DLD1 (cell line): ENCODE data around the gene CHST5.
"Not testable (repeated sequence)": the region's sequence is repeated elsewhere in the genome, so short reads cannot be mapped to it uniquely, and the experiment has no call there.

ENCODE experiments used
- in situ Hi-C: cut with HindIII; loops from 2 replicates; pipeline ENCODE4 v1.10.0; 2017; ENCODE audit warnings: low sequenced_read_pairs

Gene CHST5

DNA sequence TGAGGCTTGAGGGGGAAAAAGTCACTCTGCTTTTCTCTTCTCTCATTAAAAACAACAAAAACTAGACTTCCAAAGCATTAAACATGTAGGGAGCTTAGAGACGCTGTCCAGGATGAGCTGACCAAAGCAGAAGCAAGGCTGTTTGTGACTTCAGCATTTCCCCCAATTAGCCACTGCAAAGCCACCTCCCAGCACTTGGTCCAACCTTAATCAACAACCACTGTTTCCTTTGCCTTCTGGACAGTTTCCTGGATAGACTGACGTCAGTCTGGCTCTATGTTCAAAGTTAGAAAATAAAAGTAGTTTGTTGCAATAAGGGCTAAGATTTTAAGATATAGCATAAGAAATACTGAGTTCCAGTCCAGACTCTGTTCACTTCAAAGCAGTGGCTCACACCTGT is 17.0 kb upstream of the CHST5 start:
- in situ Hi-C loops = no loop called here

DNA sequence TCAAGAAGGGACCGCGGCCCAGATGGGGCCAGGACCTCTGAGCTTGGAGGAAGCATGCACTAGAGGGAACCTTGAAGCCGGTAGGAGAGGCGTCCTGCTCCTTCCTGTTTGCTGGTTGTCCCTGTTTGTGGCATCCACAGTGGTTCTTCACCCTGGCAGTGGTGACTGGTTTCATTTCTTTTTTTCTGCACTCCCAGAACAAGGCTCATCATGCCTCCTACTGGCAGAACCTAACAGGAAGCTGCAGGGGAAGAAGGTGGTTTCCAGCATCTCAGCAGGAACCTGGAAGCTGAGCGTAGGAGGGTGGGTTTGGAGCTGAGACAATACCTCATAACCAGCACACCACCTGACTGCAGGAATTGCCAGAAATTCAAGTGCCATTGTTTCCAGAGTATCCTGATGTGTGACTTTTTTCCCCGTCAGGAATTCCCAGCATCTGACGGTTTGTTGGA is 14.3 kb upstream of the CHST5 start:
- in situ Hi-C loops = no loop called here

DNA sequence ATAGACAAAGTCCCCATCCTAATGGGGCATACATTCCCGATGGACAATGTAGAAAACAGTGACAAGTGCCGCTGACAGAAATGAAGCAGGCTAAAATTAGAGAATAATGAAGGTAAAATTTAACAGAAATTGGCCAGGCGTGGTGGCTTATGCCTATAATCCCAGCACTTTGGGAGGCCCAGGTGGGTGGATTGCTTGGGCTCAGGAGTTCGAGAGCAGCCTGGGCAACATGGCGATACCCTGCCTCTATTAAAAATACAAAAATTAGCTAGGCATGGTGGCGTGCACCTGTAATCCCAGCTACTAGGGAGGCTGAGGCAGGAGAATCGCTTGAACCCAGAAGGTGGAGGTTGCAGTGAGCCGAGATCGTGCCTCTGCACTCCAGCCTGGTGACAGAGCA is 12.5 kb upstream of the CHST5 start:
- in situ Hi-C loops = not testable (repeated sequence)

DNA sequence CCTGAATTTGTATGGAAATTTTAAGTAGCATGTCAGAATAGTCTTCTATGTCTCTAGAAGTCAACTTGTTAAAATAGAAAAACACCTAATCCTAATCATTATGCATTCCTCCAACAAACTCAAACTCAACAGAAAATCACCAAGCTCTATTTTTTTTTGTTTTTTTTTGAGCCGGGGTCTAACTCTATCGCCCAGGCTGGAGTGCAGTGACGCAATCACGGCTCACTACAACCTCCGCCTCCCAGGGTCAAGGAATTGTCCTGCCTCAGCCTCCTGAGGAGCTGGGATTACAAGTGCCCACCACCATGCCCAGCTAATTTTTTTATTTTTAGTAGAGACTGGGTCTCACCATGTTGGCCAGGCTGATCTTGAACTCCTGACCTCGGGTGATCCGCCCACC is 10.4 kb upstream of the CHST5 start:
- in situ Hi-C loops = no loop called here

DNA sequence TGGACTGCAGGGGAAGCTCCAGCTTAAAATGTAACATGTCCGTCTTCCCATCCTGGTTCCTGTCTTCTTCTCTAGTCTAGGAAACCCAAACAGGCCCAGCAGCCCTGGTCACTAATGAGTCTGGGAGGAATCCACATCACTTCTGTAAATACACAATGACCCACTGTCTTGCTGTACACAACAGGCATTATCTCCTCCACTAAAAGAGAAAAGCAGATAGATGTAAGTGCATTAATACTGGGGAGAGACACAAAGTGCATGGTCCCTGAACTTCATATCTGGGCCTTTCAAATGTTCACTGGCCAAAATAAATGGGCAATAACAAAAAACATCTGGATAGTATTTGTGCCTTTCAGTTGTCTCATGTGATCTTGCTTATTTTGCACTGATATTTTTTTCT is 10.0 kb upstream of the CHST5 start:
- in situ Hi-C loops = not testable (repeated sequence)

DNA sequence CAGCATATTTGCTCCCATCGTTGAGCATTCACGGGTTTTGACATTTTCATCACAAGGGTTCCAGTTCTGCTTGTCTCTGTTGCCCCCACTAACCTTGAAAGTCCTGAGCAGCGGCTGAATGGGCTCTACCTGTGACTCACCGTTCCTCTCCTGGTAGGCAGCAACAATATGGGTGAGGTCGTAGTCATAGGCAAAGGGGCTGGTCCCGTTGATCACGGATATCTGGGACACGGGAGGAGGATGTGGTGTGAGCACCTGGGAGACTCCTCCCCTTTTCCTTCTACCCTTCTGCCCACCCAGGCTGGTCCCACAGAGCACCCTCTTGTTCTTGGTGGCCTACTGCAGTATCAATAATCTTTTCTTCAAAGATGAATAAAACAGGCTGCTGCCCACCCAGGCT is 6.6 kb upstream of the CHST5 start:
- in situ Hi-C loops = not testable (repeated sequence)

DNA sequence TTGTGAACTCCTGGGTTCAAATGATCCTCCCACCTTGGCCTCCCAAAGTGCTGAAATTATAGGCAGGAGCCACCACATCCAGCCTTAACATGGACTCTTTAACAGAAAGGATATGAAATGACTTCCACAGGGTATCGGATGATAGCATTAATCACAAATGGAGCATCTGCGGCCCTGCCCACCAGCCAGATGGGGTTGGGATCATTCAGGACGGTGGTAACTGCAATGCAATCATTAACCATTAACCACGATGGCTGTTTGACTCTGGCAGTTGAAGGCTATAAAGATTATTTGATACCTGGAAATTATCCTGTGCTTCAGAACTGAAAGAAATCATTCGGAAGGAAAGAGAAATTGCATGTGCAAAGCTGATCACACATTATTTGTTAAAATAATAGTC is 5.3 kb upstream of the CHST5 start:
- in situ Hi-C loops = no loop called here

DNA sequence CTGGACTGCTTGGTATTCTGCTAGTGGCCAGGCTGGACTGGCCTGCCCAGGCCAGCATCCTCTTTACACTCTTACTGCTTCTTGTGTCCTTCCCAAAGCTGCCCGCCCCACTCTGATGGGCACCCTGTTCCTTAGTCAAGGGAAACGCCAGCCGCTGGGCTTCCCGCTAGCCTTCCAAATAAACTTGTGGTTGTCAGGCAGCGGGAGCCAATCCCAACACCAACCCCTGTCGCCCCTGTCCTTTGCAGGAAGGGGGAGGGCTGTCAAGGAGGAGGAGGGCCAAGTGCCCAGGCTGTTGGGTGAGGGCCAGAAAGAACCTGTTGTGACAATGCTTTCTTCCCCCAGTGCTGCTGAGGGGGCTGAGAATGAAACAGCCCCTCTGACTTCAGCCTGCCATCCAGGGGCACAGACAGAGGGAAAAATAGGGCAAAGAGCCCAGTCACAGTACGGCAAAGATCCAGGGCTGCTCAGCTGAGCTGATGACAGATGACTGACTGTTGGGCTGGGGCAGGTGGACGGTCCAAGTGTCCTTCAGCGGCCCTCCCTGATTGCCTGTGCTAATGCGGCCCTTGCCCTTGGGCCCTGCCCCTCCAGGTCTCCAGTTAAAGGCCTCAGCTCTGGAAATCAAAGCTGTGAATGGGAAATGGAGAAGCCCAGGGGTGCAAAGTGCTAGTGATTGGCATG is 3.1 kb upstream of the CHST5 start:
- in situ Hi-C loops = not testable (repeated sequence)

DNA sequence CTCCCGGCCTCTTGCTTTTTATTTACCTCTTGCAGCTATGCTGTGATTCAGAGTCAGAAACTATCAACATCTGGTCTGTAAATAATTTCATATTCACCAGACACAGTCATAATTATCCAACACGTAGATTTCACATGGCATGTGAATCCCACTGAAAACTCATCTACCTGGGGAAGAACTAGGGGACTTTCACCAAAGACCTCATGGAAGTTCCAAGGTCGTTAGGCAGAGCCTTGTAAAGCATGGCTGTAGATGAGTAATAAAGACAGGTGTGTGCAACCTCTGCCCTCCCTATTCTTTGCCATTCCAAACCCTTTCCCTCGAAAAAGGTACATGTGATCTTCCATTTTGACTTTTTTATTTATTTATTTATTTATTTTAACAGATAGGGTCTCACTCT is 1.9 kb upstream of the CHST5 start:
- in situ Hi-C loops = no loop called here

DNA sequence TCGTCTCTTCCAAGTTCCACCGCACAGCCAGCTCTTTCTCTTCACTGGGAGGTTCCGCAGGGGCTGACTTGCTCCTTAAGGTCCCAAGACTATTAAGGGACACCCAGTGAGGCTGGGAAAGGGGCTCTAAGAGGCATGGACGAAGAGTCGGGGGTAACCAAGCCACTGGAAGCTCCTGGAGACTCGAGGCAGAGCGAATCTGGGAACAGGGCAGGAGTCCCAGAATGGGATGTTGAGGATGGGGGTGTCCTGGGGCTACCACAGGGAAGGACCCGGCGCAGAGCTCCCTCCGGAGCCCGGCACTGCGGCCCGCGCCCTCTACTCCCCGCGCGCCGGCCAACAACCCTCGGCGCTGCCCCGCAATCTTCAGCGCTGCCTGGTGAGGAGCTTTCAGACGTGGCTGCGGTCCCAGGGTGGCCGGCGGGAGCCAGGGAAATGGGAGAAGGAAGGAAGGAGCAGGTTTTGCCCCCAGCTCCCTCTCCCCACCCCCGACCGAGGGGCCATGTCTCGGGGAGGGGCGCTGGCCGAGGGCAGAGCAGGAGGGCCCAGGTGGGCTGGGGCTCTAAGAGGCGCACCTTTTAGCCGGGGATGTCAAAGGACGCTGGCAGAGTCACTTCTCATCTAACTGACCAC is 581 bp downstream of the CHST5 start:
- in situ Hi-C loops = no loop called here

DNA sequence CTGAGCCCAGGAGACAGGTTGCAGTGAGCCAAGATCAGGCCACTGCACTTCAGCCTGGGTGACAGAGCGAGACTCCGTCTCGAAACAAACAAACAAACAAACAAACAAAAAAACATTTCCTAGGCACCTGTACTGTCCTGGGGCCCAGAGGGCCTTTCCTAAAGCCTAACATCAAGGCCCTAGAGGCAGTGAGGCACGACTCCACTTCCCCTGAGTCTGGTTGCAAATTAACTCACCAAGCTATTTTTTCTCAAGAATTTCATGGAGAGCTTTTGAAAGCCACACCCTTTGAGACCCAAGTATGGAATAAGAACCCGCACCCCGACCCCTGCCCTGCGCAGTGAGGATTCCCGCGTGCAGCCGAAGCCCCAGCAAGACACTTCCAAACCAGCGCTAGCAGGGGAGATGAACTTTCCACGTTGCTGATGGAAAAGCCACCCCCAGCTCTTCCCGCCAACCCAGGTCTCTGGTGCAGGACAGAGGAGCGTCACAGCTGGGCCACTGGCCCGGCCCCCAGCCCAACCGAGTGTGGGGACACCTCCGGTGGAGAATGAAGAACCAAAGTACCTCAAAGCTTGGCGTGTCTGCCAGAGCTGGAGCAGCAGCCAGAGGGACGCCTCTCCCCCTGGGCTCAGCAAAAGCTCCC is 1.2 kb downstream of the CHST5 start:
- in situ Hi-C loops = no loop called here

DNA sequence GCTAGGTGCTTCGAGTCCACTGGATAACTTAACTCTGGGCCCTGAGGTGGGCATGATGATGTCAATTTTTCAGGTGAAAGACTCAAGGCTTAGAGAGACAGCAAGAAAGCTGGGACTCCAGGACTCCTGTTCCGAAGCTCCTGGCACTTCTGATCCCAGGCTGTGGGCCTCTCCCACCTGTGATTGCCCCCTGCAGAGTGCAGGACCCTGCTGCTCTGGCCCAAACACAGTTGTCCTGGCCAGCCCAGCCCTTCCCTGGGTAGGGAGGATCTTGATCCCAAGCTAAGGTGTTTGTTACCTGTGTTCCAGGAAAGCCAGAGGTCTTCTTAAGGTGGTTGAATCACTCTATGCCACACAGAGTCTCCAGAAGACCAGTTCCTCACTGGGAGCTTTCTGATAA is 3.1 kb downstream of the CHST5 start:
- in situ Hi-C loops = no loop called here

DNA sequence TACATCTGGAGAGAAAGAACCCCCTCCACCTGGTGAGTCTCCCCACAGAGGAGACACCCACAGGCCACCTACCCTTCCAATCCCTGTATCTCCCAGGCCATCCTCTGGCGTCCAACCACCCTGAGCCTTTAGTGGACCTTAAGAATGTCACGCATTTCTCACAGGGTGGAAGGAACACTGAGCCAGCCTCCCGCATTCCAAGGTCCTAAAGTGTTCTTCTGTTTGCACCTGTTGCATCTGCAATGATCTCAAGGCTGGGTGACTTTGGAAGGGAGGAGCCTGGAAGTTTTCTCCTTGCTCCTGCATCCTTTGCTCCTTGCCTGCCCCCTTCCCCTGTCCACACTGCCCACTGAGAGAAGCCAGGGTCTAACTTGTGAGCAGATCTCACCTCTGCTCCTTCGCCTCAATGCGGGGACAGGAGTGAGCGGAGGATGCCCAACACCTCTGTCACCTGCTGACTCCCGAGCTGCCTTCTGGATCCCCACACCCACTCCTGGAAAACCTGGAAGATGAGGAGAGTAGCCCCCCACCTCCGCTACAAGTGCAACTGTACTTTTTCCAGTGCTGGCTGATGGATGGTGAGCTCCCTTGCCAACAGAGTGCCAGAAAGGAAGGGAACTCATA is 3.7 kb downstream of the CHST5 start:
- in situ Hi-C loops = no loop called here

DNA sequence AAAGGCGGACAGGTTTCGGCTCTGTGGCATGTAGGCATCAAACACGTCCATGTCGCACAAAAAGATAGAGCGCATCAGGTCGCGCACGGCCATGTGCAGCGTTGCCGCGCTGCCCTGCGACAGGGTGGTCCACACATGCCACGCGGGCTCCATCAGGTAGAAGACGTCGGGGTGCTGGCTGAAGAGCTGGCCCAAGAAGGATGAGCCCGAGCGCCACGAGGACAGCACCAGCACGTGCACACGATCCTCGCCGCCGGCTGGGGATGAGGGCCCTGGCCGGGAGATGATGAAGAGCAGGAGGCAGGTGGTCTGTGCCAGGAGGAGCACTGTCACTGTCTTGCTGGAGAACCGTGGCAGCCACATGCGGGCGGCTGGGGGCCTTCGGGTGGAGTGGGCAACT is 5.9 kb downstream of the CHST5 start:
- in situ Hi-C loops = no loop called here

DNA sequence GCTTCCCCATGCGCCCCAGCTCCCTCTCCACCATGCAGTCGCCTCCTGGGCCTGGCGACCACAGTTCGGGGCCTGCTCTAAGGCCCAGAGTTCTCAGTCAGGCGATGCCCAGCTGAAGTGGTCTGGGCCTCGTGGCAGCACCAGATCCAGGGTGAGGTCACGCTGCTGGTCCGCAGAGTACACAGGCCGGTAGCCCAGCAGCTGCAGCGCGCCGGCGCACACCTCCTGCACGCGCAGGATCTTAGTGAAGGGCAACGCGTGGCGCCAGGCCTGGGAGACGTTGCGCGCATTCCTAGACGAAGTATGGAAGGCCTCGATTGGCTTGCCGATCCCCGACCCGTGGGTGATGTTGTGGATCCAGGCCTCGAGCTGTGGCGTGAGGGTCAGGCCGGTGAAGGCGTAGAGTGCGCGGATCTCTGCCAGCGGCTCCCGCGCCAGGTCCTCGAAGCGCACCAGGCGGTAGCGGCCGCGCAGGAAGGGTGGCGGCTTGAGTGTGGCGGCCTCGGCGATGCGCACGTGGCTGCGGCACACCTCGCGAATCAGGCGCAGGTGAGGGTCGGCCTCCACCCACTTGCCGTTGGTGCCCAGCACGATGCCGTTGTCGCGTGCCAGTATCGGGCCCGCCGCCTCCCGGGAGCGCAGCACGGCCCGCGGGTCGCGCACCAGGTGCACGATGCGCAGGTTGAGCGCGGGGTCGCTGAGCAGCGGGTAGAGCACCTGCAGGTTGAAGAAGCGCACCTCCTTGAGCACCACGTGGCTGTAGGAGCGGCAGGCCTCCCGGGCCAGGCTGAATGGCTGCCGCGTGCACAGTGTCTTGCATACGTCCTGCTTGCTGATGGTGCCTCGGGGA is 6.6 kb downstream of the CHST5 start:
- in situ Hi-C loops = no loop called here

DNA sequence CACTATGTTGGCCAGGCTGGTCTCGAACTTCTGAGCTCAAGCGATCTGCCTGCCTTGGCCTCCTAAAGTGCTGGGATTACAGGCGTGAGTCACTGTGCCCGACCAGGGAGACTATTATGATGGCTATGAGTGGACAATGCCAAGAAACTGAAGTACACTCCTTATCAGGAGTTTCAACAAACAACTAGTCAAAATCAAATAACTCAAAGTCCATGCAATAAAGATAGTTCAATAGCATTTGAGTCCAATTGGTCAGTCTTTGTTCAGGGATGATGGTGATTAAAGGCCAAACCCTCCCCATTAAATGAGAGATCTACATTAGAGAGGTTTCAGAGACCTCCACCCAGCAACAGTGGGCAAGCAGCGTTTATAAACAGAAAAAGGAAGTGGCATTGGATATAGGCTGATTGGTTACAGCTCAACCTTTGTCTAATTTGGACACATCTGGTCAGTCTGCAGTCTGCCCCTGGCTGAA is 8.0 kb downstream of the CHST5 start:
- in situ Hi-C loops = no loop called here

DNA sequence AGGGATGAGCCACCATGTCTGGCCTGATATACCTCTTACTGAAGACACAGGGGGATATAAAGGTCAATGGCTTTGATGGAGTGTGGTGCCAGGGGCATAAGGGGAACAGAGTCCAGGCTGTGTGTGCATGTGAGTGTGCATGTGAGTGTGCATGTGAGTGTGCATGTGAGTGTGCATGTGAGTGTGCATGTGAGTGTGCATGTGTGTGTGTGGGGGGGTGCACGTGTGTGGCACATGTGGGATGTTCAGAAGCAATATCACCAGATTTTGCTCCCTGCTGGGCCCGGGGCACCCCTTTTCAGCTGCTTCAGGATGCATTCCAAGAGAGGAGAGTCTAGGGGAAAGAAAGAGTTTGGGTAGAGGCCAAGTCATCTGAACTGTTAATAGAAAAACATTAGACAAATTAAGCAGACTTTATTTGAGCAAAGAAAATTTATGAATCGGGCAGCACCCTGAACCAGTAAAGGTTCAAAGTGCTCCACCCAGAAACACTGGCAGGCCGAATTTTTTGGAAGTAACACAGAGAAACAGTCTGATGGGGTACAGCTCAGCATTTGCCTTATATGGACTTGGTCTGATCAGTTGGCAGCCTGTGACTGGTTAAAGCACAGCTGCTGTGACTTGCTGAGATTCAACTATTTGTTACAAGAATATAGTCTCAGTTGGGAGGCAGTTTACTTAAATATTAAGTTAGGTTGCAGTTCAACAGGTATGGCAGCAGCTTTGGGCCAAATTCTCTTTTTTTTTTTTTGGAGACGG is 9.7 kb downstream of the CHST5 start:
- in situ Hi-C loops = no loop called here

DNA sequence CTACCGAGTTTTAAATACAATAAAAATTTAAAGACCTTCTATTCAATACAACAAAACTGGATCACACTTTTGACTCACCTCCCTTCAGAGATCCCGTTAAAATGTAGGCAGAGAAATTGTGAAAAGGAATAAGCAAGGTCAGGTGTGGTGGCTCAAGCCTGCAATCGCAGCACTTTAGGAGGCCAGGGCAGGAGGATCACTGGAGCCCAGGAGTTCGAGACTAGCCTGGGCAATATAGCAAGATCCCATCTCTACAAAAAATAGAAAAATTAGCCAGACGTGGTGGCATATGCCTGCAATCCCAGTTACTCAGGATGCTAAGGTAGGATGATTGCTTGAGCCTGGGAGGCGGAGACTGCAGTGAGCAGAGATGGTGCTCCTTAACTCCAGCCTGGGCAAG is 16.7 kb downstream of the CHST5 start:
- in situ Hi-C loops = no loop called here

DNA sequence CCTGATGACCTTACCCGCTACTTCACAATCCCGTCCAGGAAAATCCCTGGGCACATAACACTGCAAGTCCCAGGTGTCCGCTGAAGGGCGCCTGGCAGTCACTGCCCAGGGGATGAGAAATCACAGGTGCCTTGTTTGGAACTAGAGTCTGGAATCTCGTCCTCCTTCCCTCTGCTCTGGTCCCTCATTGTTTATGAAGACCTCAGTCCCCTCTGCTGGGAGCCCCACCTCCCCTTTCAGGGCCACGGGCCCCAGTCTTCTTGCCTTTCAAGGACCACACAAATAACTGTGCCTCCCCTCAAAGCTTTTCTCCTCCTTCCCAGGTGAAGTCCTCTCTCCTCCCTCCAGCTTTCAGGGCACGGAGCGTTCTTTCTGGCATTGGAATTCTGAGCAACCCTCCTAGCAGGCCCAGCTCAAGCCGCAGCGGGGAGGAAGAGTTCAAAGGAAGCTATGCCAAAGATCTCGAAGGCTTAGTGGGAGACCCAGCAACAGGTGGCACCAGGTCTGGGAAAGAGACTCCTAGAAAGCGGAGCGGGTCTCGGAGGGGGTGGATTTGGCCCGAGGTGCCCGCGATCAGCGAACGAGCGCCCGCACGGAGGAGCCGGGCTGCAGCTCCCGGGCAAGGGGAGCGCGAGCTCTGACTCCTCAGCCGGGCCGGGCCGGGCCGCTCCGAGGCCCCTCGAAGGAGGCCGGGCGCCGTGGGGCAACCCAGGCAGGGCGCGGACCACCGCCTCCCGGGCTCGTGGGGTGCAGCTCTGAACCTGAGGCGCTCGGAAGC is 19.5 kb downstream of the CHST5 start:
- in situ Hi-C loops = not testable (repeated sequence)
